Measurements from ENCODE around the gene ECPAS.

The ECPAS gene

GRCh38 chr9:111443454-111443853 lies 40.7 kb downstream of the ECPAS start:
- ChIA-PET POLR2A (ENCODE audit: low non-redundant PET) (no interaction called here), CTCF (no interaction called here)
- no peak overlapping the region for H3K27ac ChIP-seq
- TF ChIP-seq CTCF (conservative IDR thresholded peaks at IDR 0.05; ENCODE audit: low read depth), result no peak
- no peak for DNase-seq (ENCODE audit: low spot score)

- no peak for TF ChIP-seq CTCF (conservative IDR thresholded peaks at IDR 0.05; ENCODE audit: low read depth)
- DNase-seq (ENCODE audit: low spot score), result no peak
- H3K27ac ChIP-seq, result no peak overlapping the region
- CTCF ChIA-PET, result interaction anchor here (0.6 kb wide), 1 partner anchor 642 kb away, joined by 3 read pairs; no protein-coding TSS in a partner anchor
- POLR2A ChIA-PET (ENCODE audit: low non-redundant PET), result no interaction called here
Measured at GRCh38 chr9:111442360-111443027, 41.7 kb downstream of the ECPAS start.

- ChIA-PET POLR2A (ENCODE audit: low non-redundant PET) (no interaction called here), CTCF (interaction anchor here (0.7 kb wide), 1 partner anchor 13 kb away, joined by 4 read pairs; no protein-coding TSS in a partner anchor)
- H3K27ac ChIP-seq, result no peak overlapping the region
- TF ChIP-seq CTCF (conservative IDR thresholded peaks at IDR 0.05; ENCODE audit: low read depth), result no peak
- DNase-seq (ENCODE audit: low spot score), result no peak
Measured at GRCh38 chr9:111440226-111440625, 44.0 kb downstream of the ECPAS start.

GRCh38 chr9:111438541-111439235 lies 45.5 kb downstream of the ECPAS start:
- H3K27ac ChIP-seq, result no peak overlapping the region
- ChIA-PET POLR2A (ENCODE audit: low non-redundant PET) (no interaction called here), CTCF (no interaction called here)
- no peak for TF ChIP-seq CTCF (conservative IDR thresholded peaks at IDR 0.05; ENCODE audit: low read depth)
- DNase-seq (ENCODE audit: low spot score), result no peak

GRCh38 chr9:111436571-111436970 lies 47.6 kb downstream of the ECPAS start:
- no peak overlapping the region for H3K27ac ChIP-seq
- no peak for DNase-seq (ENCODE audit: low spot score)
- ChIA-PET POLR2A (ENCODE audit: low non-redundant PET) (interaction anchor here (0.7 kb wide), 1 partner anchor 413 kb away, joined by 3 read pairs; no protein-coding TSS in a partner anchor), CTCF (interaction anchor here (0.6 kb wide), 1 partner anchor 65 kb away, joined by 3 read pairs; no protein-coding TSS in a partner anchor)
- no peak for TF ChIP-seq CTCF (conservative IDR thresholded peaks at IDR 0.05; ENCODE audit: low read depth)

- no peak for DNase-seq (ENCODE audit: low spot score)
- ChIA-PET POLR2A (ENCODE audit: low non-redundant PET) (no interaction called here), CTCF (no interaction called here)
- no peak for TF ChIP-seq CTCF (conservative IDR thresholded peaks at IDR 0.05; ENCODE audit: low read depth)
- no peak overlapping the region for H3K27ac ChIP-seq
Measured at GRCh38 chr9:111433082-111433481, 51.1 kb downstream of the ECPAS start.

All from RWPE1 (cell line).